K562 (cell line): Measurements from ENCODE around the gene FAM174C. TPM values are rescaled to one million over a fixed set of nuclear protein-coding genes. Genes with fewer than 3 reads are reported as not detected.

Experiments
- ARID2 ChIP-seq: fragments of 450-650 bp; IDR thresholded peaks from 2 replicates; pipeline ENCODE4 v1.6.1; 2017; ENCODE audit warnings: antibody characterized with exemption, mild to moderate bottlenecking
- CBX2 ChIP-seq: fragments of 200-600 bp; sonication (generic); IDR thresholded peaks from one replicate; pipeline ENCODE4 v1.6.1; 2012; ENCODE audit warnings: mild to moderate bottlenecking, low read length, inconsistent platforms; ENCODE audit not compliant: insufficient read depth, poor library complexity, severe bottlenecking
- CXXC5 ChIP-seq: fragments of 250-450 bp; sonication (Bioruptor Pico); IDR thresholded peaks from 2 replicates; pipeline ENCODE4 v1.8.0; 2022; ENCODE audit warnings: inconsistent platforms, mild to moderate bottlenecking, moderate library complexity
- E2F6 ChIP-seq, 2 experiments: IDR thresholded peaks; 2 replicates each; pipeline ENCODE4 v1.6.1; 2011; ENCODE audit warnings: borderline replicate concordance in 1 of 2, control low read depth in 1 of 2, low read depth in 1 of 2, low read length in 1 of 2, mild to moderate bottlenecking in 1 of 2, mixed read lengths in 1 of 2, moderate library complexity in 1 of 2; ENCODE audit not compliant: insufficient read depth in 1 of 2, insufficient read length in 1 of 2, poor library complexity in 1 of 2, severe bottlenecking in 1 of 2; ENCODE audit errors: extremely low read depth in 1 of 2
- HDAC1 ChIP-seq, 2 experiments: fragments of 450-650 bp; IDR thresholded peaks; 2 replicates each; pipeline ENCODE4 v1.6.1; 2016 to 2017; ENCODE audit warnings: inconsistent platforms in 1 of 2, mild to moderate bottlenecking in 1 of 2, moderate library complexity in 1 of 2
- HDAC6 ChIP-seq: IDR thresholded peaks from 2 replicates; pipeline ENCODE4 v1.6.1; 2012; ENCODE audit warnings: low read depth, mild to moderate bottlenecking, control low read depth, inconsistent platforms, low read length, moderate library complexity
- POLR2B ChIP-seq: fragments of 450-650 bp; IDR thresholded peaks from 2 replicates; pipeline ENCODE4 v1.6.1; 2018; ENCODE audit warnings: low read depth; ENCODE audit not compliant: partially characterized antibody
- POLR2G ChIP-seq: fragments of 200-400 bp; formaldehyde crosslinking; IDR thresholded peaks from 2 replicates; pipeline ENCODE4 v1.6.1; 2017; ENCODE audit warnings: low read depth, mild to moderate bottlenecking, antibody characterized with exemption, low read length, moderate library complexity
- RBFOX2 ChIP-seq: fragments of 200-400 bp; formaldehyde crosslinking; IDR thresholded peaks from 2 replicates; pipeline ENCODE4 v1.6.1; 2017; ENCODE audit warnings: low read depth, mild to moderate bottlenecking, low read length, moderate library complexity
- SMARCB1 ChIP-seq: IDR thresholded peaks from 2 replicates; pipeline ENCODE4 v1.6.1; 2011; ENCODE audit warnings: improper control_type of control experiment, low read depth; ENCODE audit not compliant: insufficient read length
- SRSF1 ChIP-seq: fragments of 200-400 bp; formaldehyde crosslinking; IDR thresholded peaks from 2 replicates; pipeline ENCODE4 v1.6.1; 2017; ENCODE audit warnings: mild to moderate bottlenecking, low read depth, low read length, moderate library complexity
- TFAP4 ChIP-seq: sonication (generic); formaldehyde crosslinking; IDR thresholded peaks from 2 replicates; pipeline ENCODE4 v1.8.0; 2022; ENCODE audit warnings: missing genetic modification reagents, mild to moderate bottlenecking, moderate library complexity, borderline replicate concordance
- ZFX ChIP-seq: sonication (generic); formaldehyde crosslinking; IDR thresholded peaks from 2 replicates; pipeline ENCODE4 v1.8.0; 2022; ENCODE audit warnings: mild to moderate bottlenecking, missing genetic modification reagents, moderate library complexity
- ZNF41 ChIP-seq: fragments of 250-450 bp; sonication (Bioruptor Pico); conservative IDR thresholded peaks from 2 replicates; pipeline ENCODE4 v1.4.0; 2020; ENCODE audit warnings: mild to moderate bottlenecking
- polyA plus RNA-seq, 8 experiments: library from polyadenylated mRNA; depleted of rRNA in 4 of 8; stranded (reverse) in 5 of 8; unstranded in 3 of 8; fragments of >200 nt; fragmentation: Nextera tagmentation in 2 of 8; fragmentation: Illumina TruSeq in 1 of 8; extraction: Ambion mirVana in 2 of 8; extraction: Trizol in 1 of 8; gene quantifications; 2 replicates each; pipeline versions ENCODE4 v1.2.1 to v1.2.3, GENCODE V29; 2011 to 2014; ENCODE audit warnings: inconsistent platforms in 1 of 8, missing spikeins in 1 of 8
- total RNA-seq, 7 experiments: library from RNA; depleted of rRNA in 6 of 7; stranded (reverse); fragments of >200 nt in 6 of 7; fragmentation: Illumina TruSeq in 2 of 7; extraction: Trizol in 2 of 7; gene quantifications; 2 replicates each; pipeline versions ENCODE4 v1.2.1 to v1.2.3, GENCODE V29; 2011 to 2021; ENCODE audit warnings: low replicate concordance in 1 of 7

Gene FAM174C
- total and polyA plus RNA-seq, 9 of the 15 experiments (the other 6 are each of a cell fraction or from before 2014, with no cell fraction given), result 0.66 to 89.6 (median 20.3) TPM

GRCh38 chr19:1307320-1307719 lies 32.0 kb downstream of the FAM174C start (continued):
- peak; percentile 84 for TF ChIP-seq ZFX (CRISPR knock-in tag)
- TF ChIP-seq ARID2, result no peak
- peak; percentile 86 for TF ChIP-seq CXXC5
- peak; percentile 44 for TF ChIP-seq POLR2B
- TF ChIP-seq E2F6 (IDR thresholded peaks at IDR 0.05; ENCODE audit: borderline replicate concordance in 1 of 2, extremely low read depth in 1 of 2, insufficient read depth in 1 of 2, insufficient read length in 1 of 2, low read depth in 1 of 2, low read length in 1 of 2, poor library complexity in 1 of 2, severe bottlenecking in 1 of 2), result peak in 1 of 2 experiments; percentile 58
- TF ChIP-seq ZNF41 (CRISPR knock-in tag), result no peak
- TF ChIP-seq HDAC1 (IDR thresholded peaks at IDR 0.05), result peak in 1 of 2 experiments; percentile 68; a peak in 2 of 4 replicates
- TF ChIP-seq POLR2G, result peak; percentile 84
- TF ChIP-seq CBX2, result no peak
- TF ChIP-seq HDAC6, result no peak
- TF ChIP-seq RBFOX2, result peak; percentile 81
- peak; percentile 17; the same call in 1 of the 2 replicates for TF ChIP-seq TFAP4
- no peak for TF ChIP-seq SRSF1
- TF ChIP-seq SMARCB1, result no peak
